Measurements from ENCODE around the gene SNX13. TPM values are rescaled to one million over a fixed set of nuclear protein-coding genes. Genes with fewer than 3 reads are reported as not detected.

Gene SNX13
- total RNA-seq, 1 experiment from 2014 or later, result 59.7 TPM

DNA sequence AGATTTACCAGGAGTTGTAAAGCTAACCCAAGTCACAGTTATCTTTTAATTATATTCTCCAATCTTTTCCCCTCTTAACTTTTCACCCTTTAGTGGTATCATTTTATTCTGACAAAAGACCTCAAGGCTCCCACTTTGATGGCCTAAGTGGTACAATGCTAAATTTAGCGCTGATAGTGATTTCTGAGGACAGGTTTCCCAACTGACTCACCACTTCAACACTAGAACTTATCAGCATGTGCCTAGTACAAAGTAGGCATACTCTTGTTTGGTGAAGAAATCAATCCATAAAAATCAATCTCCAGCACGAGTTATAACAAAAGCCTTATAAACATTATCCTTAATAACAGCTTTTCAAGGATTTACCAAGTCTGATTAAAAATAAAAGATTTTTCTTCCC lies 7.5 kb downstream of the SNX13 start:
- Histone ChIP-seq H3K9me3 (ENCODE audit: low read length) (no peaks in the 10 kb centered on the region), H3K9ac (ENCODE audit: low read length) (no peak overlapping the region), H3K79me2 (ENCODE audit: low read length) (peaks cover 100% of the 10 kb centered on the region), H3K27me3 (ENCODE audit: low read length) (no peaks in the 10 kb centered on the region), H3K9me2 (replicated peaks; ENCODE audit: insufficient read depth, low read length) (no peaks in the 10 kb centered on the region), H4K20me1 (ENCODE audit: insufficient read depth, low read depth, low read length) (no peaks in the 10 kb centered on the region), H3K4me1 (ENCODE audit: low read length) (peaks cover 88% of the 10 kb centered on the region), H3K36me3 (ENCODE audit: insufficient read depth, low read length) (peaks cover 11% of the 10 kb centered on the region), H2AFZ (ENCODE audit: low read length) (no peak overlapping the region), H3K4me2 (ENCODE audit: low read depth, low read length, poor library complexity, severe bottlenecking) (no peak overlapping the region), H3K27ac (ENCODE audit: low read length) (no peak overlapping the region), H3K4me3 (ENCODE audit: low read length) (no peak overlapping the region)
- DNase-seq, result no peak

DNA sequence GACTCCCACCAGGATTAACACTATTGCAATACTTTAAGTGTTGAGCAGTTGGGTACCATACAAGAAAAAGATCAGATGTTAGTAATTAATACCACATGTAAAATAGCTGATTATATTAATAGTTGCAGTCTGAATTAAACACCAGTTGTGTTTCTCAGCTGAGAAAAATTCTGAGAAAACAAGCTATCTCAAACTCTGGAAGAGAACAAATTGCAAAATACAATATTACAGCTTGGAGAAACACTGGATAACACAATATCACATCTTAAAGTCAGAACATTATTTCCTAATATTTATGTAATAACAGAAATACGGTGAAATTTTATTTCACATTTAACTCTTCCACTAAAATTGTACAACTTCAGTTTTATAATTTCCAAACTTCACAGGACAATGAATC lies 9.2 kb downstream of the SNX13 start:
- no peak for DNase-seq

DNA sequence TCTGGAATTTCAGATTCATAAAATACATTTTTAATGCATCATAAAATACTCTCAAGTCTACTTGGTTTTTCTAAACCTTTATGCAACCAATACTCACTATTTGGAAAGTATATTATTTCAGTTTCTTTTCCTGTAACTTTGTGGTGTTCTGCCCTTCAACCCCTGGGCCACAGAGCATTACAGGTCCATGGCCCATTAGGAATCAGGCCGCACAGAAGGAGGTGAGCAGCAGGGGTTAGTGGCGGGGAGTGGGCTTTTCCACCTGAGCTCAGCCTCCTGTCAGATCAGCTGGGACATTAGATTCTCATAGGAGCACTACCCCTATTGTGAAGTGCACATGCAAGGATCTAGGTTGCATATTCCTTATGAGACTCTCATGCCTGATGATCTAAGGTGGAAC lies 9.7 kb downstream of the SNX13 start:
- H3K27ac ChIP-seq (ENCODE audit: low read length), result no peak overlapping the region
- H3K4me2 ChIP-seq (ENCODE audit: low read depth, low read length, poor library complexity, severe bottlenecking), result no peak overlapping the region
- no peak for DNase-seq
- no peaks in the 10 kb centered on the region for H3K27me3 ChIP-seq (ENCODE audit: low read length)
- peaks cover 99% of the 10 kb centered on the region for H3K79me2 ChIP-seq (ENCODE audit: low read length)
- no peak overlapping the region for H2AFZ ChIP-seq (ENCODE audit: low read length)
- H3K4me1 ChIP-seq (ENCODE audit: low read length), result peaks cover 75% of the 10 kb centered on the region
- H3K9me2 ChIP-seq (replicated peaks; ENCODE audit: insufficient read depth, low read length), result no peaks in the 10 kb centered on the region
- H4K20me1 ChIP-seq (ENCODE audit: insufficient read depth, low read depth, low read length), result no peaks in the 10 kb centered on the region
- H3K36me3 ChIP-seq (ENCODE audit: insufficient read depth, low read length), result no peaks in the 10 kb centered on the region
- no peak overlapping the region for H3K9ac ChIP-seq (ENCODE audit: low read length)
- H3K4me3 ChIP-seq (ENCODE audit: low read length), result no peak overlapping the region
- no peaks in the 10 kb centered on the region for H3K9me3 ChIP-seq (ENCODE audit: low read length)

More for the DNA sequence above, 9.2 kb downstream of the SNX13 start:
- H3K27me3 ChIP-seq (ENCODE audit: low read length), result no peaks in the 10 kb centered on the region
- H3K9me3 ChIP-seq (ENCODE audit: low read length), result no peaks in the 10 kb centered on the region
- H3K4me1 ChIP-seq (ENCODE audit: low read length), result peaks cover 80% of the 10 kb centered on the region
- peaks cover 99% of the 10 kb centered on the region for H3K79me2 ChIP-seq (ENCODE audit: low read length)
- no peak overlapping the region for H3K9ac ChIP-seq (ENCODE audit: low read length)
- H3K9me2 ChIP-seq (replicated peaks; ENCODE audit: insufficient read depth, low read length), result no peaks in the 10 kb centered on the region
- H2AFZ ChIP-seq (ENCODE audit: low read length), result no peak overlapping the region
- no peaks in the 10 kb centered on the region for H4K20me1 ChIP-seq (ENCODE audit: insufficient read depth, low read depth, low read length)
- H3K4me2 ChIP-seq (ENCODE audit: low read depth, low read length, poor library complexity, severe bottlenecking), result peak overlapping the region; percentile 9
- peak overlapping the region; percentile 40; the same call in 1 of the 2 replicates for H3K27ac ChIP-seq (ENCODE audit: low read length)
- H3K4me3 ChIP-seq (ENCODE audit: low read length), result no peak overlapping the region
- peaks cover 5% of the 10 kb centered on the region for H3K36me3 ChIP-seq (ENCODE audit: insufficient read depth, low read length)

DNA sequence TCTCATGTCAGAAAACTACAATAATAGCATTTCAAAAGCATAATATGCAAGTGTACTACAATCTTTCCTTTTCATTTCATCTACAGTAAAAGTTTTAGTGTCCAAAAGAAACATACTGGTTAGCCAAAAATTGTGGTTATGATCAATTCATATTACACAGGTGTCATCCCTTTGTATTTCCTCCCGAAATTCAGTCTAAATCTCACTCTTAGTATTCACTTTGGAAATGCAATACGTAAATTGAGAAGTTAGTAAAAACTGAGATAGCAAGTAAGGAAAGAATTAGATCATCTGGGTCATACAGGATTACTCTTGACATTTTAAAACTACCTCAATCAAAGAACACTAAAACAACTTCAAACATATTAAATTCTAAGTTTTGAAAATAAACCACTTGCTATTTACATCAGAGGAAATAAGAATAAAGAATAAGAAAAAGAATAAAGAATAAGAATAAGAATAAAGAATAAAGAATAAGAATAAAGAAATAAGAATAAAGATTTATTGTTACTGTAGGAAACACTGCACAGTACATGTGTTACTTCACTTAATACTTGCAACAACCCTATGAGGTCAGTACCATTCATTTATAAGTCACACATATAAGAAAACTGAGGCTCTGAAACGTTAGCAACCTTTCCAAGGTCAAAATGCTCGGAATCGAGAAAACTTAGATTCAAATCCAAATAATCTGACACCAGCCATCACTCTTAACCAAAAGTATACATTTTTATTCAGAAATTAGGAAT lies 10.5 kb downstream of the SNX13 start:
- Histone ChIP-seq H3K9me3 (ENCODE audit: low read length) (no peaks in the 10 kb centered on the region), H4K20me1 (ENCODE audit: insufficient read depth, low read depth, low read length) (no peaks in the 10 kb centered on the region), H3K79me2 (ENCODE audit: low read length) (peaks cover 99% of the 10 kb centered on the region), H3K9me2 (replicated peaks; ENCODE audit: insufficient read depth, low read length) (no peaks in the 10 kb centered on the region), H3K4me3 (ENCODE audit: low read length) (no peak overlapping the region), H3K4me1 (ENCODE audit: low read length) (peaks cover 68% of the 10 kb centered on the region), H3K4me2 (ENCODE audit: low read depth, low read length, poor library complexity, severe bottlenecking) (no peak overlapping the region), H3K27ac (ENCODE audit: low read length) (0 out of 2 replicates have a peak overlapping the region, but pooled peaks have one; percentile 0), H3K9ac (ENCODE audit: low read length) (no peak overlapping the region), H2AFZ (ENCODE audit: low read length) (no peak overlapping the region), H3K27me3 (ENCODE audit: low read length) (no peaks in the 10 kb centered on the region), H3K36me3 (ENCODE audit: insufficient read depth, low read length) (no peaks in the 10 kb centered on the region)
- DNase-seq, result no peak

DNA sequence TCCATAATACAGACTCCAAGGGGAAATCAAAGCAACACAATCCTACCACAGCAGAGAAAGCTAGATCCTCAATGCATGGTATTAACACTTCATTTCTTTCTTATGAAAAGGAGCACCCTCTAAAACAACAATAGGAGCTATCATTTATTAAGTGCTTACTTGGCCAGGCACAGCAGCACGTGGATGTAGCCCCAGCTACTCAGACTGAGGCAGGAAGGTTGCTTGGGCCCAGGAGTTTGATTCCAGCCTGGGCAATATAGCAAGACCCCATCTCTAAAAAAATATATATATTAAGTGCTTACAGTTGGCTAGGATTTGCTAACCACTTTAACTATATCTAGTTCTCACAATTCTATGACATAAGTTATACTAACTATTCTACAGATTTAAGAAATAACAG lies 12.2 kb downstream of the SNX13 start:
- no peak overlapping the region for H2AFZ ChIP-seq (ENCODE audit: low read length)
- no peaks in the 10 kb centered on the region for H3K27me3 ChIP-seq (ENCODE audit: low read length)
- peaks cover 99% of the 10 kb centered on the region for H3K79me2 ChIP-seq (ENCODE audit: low read length)
- H4K20me1 ChIP-seq (ENCODE audit: insufficient read depth, low read depth, low read length), result no peaks in the 10 kb centered on the region
- no peaks in the 10 kb centered on the region for H3K36me3 ChIP-seq (ENCODE audit: insufficient read depth, low read length)
- H3K4me1 ChIP-seq (ENCODE audit: low read length), result peaks cover 64% of the 10 kb centered on the region
- H3K9ac ChIP-seq (ENCODE audit: low read length), result no peak overlapping the region
- H3K9me3 ChIP-seq (ENCODE audit: low read length), result no peaks in the 10 kb centered on the region
- no peak overlapping the region for H3K4me2 ChIP-seq (ENCODE audit: low read depth, low read length, poor library complexity, severe bottlenecking)
- no peak overlapping the region for H3K27ac ChIP-seq (ENCODE audit: low read length)
- no peaks in the 10 kb centered on the region for H3K9me2 ChIP-seq (replicated peaks; ENCODE audit: insufficient read depth, low read length)
- DNase-seq, result no peak
- H3K4me3 ChIP-seq (ENCODE audit: low read length), result no peak overlapping the region

DNA sequence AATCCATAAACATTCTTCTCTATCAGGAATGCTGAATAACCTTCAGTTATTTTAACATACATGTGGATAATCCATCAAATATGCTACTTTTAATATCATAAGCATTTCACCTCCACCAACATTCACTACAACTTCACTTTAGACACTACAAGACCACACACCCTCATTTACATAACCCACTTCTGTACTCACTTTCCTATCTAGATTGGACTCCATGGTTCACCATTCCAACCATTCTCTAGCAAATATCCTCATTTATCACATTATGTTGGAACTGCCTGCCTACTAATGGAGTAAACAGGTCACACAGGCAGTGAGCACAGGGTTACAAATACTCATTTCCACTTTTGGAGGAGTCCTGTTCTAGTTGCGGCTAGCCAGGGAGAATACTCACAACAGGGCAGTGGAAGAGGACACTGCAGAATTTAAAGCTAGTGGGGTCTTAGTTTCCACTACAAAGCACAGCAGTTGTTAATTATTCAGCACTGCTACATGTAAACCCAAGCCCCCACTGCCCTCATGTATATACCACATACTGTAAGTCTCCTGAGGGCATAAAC lies 18.4 kb downstream of the SNX13 start:
- no peak for DNase-seq
- no peak overlapping the region for H3K27ac ChIP-seq (ENCODE audit: low read length)
- no peak overlapping the region for H3K4me2 ChIP-seq (ENCODE audit: low read depth, low read length, poor library complexity, severe bottlenecking)
- H3K36me3 ChIP-seq (ENCODE audit: insufficient read depth, low read length), result 0 out of 2 replicates have a peak, but pooled peaks cover 4% of the 10 kb centered on the region
- peaks cover 6% of the 10 kb centered on the region; the same call in 1 of the 2 replicates for H3K9me3 ChIP-seq (ENCODE audit: low read length)
- no peak overlapping the region for H3K9ac ChIP-seq (ENCODE audit: low read length)
- H3K27me3 ChIP-seq (ENCODE audit: low read length), result no peaks in the 10 kb centered on the region
- H3K4me3 ChIP-seq (ENCODE audit: low read length), result no peak overlapping the region
- H3K79me2 ChIP-seq (ENCODE audit: low read length), result peaks cover 100% of the 10 kb centered on the region
- no peak overlapping the region for H2AFZ ChIP-seq (ENCODE audit: low read length)
- H3K4me1 ChIP-seq (ENCODE audit: low read length), result peaks cover 18% of the 10 kb centered on the region
- H4K20me1 ChIP-seq (ENCODE audit: insufficient read depth, low read depth, low read length), result no peaks in the 10 kb centered on the region
- no peaks in the 10 kb centered on the region for H3K9me2 ChIP-seq (replicated peaks; ENCODE audit: insufficient read depth, low read length)

DNA sequence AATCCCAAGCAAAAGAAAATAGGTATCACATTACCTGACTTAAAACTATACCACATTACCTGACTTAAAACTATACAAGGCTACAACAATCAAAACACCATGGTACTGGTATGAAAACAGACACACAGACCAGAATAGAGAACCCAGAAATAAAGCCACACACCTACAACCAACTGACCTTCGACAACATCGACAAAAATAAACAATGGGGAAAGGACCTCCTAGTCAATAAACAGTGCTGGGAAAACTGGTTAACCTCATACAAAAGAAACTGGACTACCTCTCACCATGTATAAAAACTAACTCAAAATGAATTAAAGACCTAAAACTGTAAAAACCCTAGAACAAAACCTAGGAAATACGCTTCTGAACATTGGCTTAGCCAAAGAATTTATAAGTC lies 22.5 kb downstream of the SNX13 start:
- no peak overlapping the region for H3K4me3 ChIP-seq (ENCODE audit: low read length)
- peaks cover 11% of the 10 kb centered on the region for H4K20me1 ChIP-seq (ENCODE audit: insufficient read depth, low read depth, low read length)
- H3K9me2 ChIP-seq (replicated peaks; ENCODE audit: insufficient read depth, low read length), result no peaks in the 10 kb centered on the region
- H3K79me2 ChIP-seq (ENCODE audit: low read length), result peaks cover 100% of the 10 kb centered on the region
- H3K9me3 ChIP-seq (ENCODE audit: low read length), result peaks cover 9% of the 10 kb centered on the region; the same call in 1 of the 2 replicates
- 0 out of 2 replicates have a peak, but pooled peaks cover 7% of the 10 kb centered on the region for H3K36me3 ChIP-seq (ENCODE audit: insufficient read depth, low read length)
- no peaks in the 10 kb centered on the region for H3K27me3 ChIP-seq (ENCODE audit: low read length)
- H3K4me2 ChIP-seq (ENCODE audit: low read depth, low read length, poor library complexity, severe bottlenecking), result no peak overlapping the region
- no peak overlapping the region for H3K9ac ChIP-seq (ENCODE audit: low read length)
- no peak overlapping the region for H3K27ac ChIP-seq (ENCODE audit: low read length)
- DNase-seq, result no peak
- H3K4me1 ChIP-seq (ENCODE audit: low read length), result peaks cover 28% of the 10 kb centered on the region
- H2AFZ ChIP-seq (ENCODE audit: low read length), result no peak overlapping the region

DNA sequence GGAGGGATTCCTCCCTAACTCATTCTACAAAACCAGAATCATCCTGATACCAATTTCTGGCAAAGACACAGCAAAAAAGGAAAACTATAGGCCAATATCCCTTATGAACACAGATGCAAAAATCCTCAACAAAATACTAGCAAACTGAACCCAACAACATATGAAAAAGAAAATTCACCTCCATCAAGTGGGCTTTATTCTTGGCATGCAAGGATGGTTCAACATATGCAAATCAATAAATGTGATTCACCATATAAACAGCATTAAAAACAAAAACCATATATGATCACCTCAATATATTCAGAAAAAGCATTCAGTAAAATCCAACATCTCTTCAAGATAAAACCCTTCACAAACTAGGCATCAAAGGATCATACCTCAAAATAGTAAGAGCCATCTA lies 23.5 kb downstream of the SNX13 start:
- H3K79me2 ChIP-seq (ENCODE audit: low read length), result peaks cover 100% of the 10 kb centered on the region
- H3K27me3 ChIP-seq (ENCODE audit: low read length), result no peaks in the 10 kb centered on the region
- H4K20me1 ChIP-seq (ENCODE audit: insufficient read depth, low read depth, low read length), result peaks cover 14% of the 10 kb centered on the region
- H3K4me3 ChIP-seq (ENCODE audit: low read length), result no peak overlapping the region
- no peak overlapping the region for H2AFZ ChIP-seq (ENCODE audit: low read length)
- H3K4me1 ChIP-seq (ENCODE audit: low read length), result peaks cover 37% of the 10 kb centered on the region
- no peak overlapping the region for H3K27ac ChIP-seq (ENCODE audit: low read length)
- H3K4me2 ChIP-seq (ENCODE audit: low read depth, low read length, poor library complexity, severe bottlenecking), result no peak overlapping the region
- no peaks in the 10 kb centered on the region for H3K9me2 ChIP-seq (replicated peaks; ENCODE audit: insufficient read depth, low read length)
- H3K9ac ChIP-seq (ENCODE audit: low read length), result no peak overlapping the region
- peaks cover 9% of the 10 kb centered on the region; the same call in 1 of the 2 replicates for H3K9me3 ChIP-seq (ENCODE audit: low read length)
- 0 out of 2 replicates have a peak, but pooled peaks cover 7% of the 10 kb centered on the region for H3K36me3 ChIP-seq (ENCODE audit: insufficient read depth, low read length)
- DNase-seq, result no peak
